ENCODE results near the gene SAMD4A. TPM values are rescaled to one million over a fixed set of nuclear protein-coding genes. Genes with fewer than 3 reads are reported as not detected.

SAMD4A gene
- total RNA-seq, 2 donors from 2014 or later: 11.2 to 26.2 TPM

DNA sequence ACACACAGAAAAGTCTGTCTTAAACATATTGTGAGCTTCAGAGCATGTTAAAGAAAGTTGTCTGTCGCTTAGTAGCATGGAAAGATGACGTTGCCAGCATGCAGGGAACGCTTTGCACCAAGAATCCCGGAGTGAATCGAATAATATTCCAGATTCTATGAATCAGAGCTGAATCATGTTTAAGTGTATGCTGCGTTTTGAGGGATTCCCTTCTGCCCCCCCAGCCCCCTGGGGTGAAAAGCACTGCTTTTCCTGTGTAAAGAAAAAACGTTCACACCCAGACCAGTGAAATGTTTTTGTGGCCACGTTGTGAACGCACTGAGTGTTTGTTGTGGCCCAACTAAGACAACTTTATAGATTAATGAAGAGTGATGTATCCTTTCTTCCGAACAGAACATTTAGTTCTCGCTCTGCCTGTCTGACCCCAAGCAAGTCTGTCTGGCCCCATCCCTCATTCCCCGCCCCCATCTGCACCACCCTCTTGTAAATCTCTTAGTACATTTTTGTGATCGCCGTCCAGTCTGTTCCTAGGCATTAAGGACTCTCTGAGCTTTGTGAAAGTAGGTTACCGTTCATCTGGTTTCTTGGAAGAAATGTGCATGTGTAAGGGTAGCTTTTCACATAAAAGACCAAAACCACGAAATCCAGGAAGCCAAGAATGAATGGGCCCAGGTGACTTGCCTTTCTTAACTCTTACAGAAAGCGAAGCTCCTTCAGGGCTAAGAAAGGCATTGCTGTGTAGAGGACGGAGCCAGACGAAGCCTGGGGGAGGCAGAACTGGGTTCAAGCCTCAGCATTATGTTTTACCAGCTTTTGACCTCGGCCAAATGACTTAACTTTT lies 103.0 kb downstream of the SAMD4A start:
- peak in 1 of 2 donors; percentile 58 for DNase-seq
- intact Hi-C loops (cut with DNase I, micrococcal nuclease): no loop called here
- no peak for ATAC-seq

DNA sequence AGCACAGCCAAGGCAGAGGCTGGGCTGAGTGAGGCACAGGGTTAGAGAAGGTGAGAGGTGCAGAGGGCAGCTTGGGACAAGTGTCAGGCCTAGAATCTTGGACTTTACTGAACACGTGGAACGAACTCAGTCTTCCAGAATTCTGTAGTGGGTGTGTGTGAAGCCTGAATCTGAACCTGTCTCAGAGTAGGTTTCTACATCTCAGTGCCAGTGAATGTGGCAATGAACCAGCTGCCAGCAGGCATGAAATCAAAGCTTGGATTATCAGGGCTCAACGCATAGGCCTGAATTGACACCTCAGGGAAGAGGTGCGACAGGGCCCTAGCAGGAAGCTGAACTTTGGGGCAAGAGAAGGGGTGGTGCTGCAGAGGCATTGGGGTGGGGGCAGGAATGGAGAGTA lies 104.6 kb downstream of the SAMD4A start:
- intact Hi-C loops (cut with DNase I, micrococcal nuclease): no loop called here
- DNase-seq (no peak), ATAC-seq (no peak)

DNA sequence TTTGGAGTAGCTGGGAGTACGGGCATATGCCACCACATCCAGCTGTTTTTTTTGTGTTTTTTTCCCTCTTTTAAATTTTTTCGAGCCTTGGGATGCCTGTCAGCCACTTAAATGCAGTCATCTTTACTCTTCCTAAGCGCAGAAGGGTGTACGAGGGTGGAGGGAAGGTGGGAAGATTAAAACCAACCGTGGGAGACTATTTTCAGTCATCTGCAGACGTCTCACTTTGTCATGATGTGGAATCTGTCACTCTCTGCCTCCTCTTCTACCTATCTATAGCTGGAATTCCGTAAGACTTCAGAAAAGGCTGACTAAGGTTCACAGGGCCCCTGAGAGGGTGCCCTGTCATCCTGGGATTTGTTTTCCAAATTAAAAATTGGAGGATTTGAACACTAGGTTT lies 105.3 kb downstream of the SAMD4A start:
- intact Hi-C loops (cut with DNase I, micrococcal nuclease): no loop called here
- ATAC-seq (no peak), DNase-seq (no peak)

DNA sequence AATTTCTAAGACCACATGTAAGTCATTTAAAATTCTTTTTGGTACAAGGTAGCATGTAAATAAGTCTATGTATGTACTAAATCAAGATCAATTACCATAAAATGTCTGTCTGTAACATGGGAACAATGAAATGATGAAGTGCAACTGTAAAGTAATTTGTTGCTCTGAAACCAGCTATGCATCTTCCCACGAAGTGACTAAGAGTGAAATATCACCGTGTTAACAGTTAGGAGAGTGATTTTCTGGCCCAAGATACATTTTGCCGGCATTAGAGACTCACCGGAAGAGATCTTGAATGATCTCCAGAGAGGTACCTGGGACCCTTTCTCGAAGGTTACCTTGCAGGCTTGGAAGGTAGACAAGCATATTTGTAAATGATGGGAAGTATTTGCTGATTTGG lies 105.8 kb downstream of the SAMD4A start:
- intact Hi-C loops (cut with DNase I, micrococcal nuclease): no loop called here
- DNase-seq (no peak), ATAC-seq (no peak)

DNA sequence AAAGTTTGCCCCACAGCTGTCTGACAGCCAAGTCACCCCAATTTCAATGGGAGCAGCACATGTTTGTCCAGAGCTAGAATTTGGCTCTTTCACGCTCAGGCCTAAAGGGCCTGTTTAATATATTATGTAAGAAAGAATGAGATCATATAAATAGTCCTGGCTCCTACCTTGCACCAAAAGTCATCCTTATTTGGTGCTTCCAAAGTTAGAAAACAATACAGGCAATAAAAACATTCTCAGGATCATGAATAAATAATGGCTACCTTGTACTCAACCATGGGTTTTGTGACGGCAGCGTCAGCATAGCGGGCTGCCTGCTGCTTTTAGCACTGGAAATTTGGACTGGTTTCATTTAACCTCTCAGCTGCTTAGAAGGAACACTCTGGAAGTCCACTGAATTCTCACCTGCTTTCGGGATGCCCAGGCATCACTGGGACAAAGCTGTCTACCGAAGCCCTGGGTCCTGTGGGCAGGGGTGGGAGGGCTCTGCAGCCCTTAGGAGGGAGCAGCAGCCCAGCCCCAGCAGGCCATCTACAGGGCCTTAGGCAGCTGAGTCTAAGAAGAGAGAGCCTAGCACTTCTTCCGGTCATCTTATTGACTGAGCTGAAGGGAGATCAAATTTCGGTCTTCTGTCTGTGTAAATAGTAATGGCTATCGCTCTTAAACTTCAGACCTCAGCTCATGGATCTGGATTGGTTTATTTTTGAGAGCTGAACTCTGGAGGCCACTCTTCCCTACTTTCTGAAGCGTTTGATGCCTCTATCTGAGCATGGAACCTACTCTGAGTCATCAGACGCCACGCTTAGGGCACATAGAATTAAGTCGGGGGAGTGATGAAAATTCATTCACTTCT lies 106.5 kb downstream of the SAMD4A start:
- intact Hi-C loops (cut with DNase I, micrococcal nuclease): no loop called here
- DNase-seq: peak in 1 of 2 donors; percentile 35

DNA sequence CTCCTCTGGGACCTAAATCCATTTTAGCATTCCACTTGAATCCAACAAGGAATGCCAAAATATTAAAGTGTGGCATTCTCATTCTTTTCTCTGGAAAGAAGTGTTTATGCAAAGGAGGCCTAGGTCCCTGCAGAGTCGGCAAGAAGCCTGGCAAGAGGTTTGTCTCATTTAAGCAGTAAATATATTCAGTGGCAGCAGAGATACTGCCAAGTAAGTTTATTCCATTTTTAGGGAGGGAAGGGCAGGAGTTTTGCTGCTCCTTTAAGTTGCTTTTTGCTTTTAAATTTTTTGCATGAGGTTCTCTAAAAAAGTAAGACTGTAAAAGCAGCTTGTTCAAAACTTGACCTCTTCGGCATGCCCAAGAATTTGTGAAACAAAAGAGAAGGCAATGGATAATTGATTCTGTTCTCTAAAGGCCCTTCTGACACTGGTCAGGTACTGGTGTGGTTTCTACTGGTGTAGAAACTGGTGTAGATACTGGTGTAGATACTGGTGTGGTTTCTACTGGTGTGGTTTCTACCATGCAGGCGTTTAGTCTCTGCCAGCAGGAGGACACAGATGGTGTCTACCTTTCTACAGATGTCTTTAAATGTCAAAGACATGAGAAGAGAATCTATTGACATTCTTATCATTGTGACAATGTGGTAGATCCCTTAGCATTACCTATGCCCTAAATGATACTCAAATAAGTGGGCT lies 107.3 kb downstream of the SAMD4A start:
- intact Hi-C loops (cut with DNase I, micrococcal nuclease): no loop called here
- ATAC-seq (no peak), DNase-seq (no peak)

More for the DNA sequence above, 106.5 kb downstream of the SAMD4A start:
- no peak for ATAC-seq

DNA sequence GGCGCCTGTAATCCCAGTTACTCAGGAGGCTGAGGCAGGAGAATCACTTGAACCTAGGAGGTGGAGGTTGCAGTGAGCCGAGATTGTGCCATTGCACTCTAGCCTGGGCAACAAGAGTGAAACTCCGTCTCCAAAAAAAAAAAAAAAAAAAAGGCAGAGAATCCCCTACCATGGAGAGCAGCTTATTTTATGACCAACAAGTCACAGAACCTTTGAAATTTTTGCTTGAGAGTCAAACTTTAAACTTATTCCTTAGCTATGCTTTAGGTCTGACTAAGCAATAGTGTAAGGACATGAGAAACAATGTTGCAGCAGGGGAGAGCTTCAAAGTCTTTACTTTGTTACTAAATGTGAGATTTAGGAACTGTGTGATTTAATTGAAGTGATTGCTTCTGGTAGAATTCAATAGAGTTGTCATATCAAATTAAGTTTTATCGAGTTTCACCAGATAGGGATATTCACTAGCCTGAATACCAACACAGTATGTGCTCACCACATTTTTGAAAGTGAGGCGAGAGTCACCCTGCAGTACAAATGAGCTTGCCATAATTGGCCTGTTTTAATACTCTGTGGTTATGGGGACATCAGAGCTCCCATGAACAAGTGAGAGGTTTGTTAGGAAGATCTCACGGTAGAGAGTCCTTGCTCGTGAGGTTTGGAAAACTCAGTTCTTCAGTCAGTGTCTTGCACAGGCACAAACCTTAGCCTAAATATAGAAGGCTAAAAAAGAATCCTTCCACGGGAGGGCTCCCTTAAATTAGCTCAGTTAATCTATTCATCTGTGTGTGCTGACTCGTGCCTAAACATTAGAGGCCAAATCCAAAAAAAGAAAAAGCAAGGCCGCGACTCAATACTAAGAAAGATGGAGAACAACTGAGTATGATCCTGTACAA lies 108.6 kb downstream of the SAMD4A start:
- ATAC-seq: no peak
- no peak for DNase-seq
- intact Hi-C loops (cut with DNase I, micrococcal nuclease): no loop called here

DNA sequence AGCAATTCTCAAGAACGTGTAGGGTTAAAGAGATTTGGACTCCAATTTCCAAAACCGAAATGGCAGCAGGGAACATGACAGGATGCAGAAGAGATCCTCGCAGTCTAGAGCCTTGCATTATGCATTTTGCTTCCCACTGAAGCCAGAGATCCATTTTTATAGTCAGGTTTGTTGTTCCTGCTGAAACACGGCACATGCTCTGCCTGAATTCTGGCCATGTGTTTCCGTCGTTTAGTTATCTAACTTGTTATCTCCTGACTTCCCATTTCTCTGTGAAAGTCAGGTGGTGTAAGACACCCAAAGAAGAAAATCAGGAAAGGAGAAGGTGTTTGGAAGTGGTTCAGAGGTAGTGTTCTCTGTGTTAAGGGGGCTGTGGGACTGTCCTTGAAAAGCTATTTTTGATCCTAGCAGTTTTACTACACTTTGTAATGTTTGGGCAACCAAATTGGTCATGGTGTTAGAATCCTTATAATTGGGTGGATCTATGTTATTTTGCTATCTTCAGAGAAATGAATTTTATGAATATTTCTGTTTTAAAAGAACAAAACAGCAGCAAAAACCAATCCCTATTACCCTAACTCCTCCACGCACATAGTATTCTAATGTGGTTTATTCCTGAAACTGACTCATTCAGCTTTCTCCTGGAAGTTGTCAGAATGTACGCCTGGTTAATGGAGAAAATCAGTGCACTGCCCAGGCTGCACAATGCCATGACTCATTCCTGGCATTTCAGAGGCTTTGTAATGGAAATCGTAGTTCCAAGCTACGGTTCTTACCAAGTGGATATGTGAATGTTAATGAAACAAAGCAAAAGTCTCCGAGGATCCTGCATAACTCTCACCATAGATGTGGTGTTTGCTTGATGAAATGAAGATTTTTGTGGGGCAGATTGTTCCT lies 110.1 kb downstream of the SAMD4A start:
- DNase-seq: no peak
- no peak for ATAC-seq
- intact Hi-C loops (cut with DNase I, micrococcal nuclease): no loop called here

DNA sequence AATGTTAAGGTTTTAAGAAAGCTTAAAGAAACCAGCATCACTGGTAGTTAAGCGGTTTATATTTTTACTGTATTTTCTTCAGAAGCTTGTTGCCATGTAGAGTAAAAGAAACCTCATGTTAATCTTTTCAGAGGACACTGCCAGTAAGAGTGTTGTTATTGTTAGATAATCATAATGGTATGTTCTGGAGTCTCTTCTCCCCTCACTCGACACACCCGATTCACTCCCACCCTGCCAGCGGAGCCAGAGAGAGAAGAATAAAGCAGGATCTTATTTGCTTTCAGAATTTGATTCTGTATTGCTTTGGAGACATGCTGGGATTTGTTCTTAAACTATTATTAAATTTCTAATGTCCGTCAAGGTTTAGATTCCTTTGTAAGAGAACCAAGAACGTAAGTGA lies 113.7 kb downstream of the SAMD4A start:
- ATAC-seq (no peak), DNase-seq (no peak)
- intact Hi-C loops (cut with DNase I, micrococcal nuclease): no loop called here

DNA sequence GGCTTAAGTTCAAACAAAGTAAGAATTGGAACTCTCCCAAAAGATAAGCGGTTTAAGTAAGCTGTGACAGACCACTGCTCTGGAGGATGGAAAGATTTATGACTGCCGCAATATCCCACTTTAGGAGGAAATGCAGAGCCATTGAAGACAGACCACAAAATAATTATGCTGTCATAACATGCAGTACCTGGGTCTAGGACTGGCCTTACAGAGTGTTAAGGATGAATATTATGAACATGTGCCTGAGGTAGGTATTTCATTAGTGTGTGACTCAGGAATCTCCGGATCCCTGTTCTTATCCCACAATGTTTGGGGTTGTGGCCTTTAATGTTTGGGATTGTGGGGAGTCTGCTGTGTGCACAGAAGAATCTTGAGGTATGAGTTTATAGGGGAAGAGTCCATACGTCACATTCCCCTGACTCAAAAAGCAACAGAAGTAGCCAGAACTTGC lies 114.9 kb downstream of the SAMD4A start:
- ATAC-seq (no peak), DNase-seq (no peak)
- intact Hi-C loops (cut with DNase I, micrococcal nuclease): no loop called here

DNA sequence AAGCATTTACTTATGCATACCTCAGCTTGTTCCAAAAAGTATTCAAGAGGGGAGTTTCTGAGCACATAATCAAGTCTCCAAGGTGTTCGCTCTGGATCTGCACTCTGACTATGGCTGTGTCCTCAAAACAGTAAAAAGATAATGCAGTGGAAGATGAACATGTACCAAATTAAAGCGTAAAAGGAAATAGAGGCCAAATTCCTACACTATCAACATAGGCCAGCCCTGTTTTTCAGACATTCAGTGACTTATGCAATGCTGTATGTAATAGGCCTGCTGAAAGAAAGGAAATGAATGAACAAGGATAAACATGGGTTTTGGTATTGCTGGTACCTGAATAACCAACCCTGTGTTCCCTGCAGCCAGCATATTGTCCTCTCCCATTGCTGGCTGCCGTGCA lies 115.7 kb downstream of the SAMD4A start:
- DNase-seq (no peak), ATAC-seq (no peak)
- intact Hi-C loops (cut with DNase I, micrococcal nuclease): no loop called here

DNA sequence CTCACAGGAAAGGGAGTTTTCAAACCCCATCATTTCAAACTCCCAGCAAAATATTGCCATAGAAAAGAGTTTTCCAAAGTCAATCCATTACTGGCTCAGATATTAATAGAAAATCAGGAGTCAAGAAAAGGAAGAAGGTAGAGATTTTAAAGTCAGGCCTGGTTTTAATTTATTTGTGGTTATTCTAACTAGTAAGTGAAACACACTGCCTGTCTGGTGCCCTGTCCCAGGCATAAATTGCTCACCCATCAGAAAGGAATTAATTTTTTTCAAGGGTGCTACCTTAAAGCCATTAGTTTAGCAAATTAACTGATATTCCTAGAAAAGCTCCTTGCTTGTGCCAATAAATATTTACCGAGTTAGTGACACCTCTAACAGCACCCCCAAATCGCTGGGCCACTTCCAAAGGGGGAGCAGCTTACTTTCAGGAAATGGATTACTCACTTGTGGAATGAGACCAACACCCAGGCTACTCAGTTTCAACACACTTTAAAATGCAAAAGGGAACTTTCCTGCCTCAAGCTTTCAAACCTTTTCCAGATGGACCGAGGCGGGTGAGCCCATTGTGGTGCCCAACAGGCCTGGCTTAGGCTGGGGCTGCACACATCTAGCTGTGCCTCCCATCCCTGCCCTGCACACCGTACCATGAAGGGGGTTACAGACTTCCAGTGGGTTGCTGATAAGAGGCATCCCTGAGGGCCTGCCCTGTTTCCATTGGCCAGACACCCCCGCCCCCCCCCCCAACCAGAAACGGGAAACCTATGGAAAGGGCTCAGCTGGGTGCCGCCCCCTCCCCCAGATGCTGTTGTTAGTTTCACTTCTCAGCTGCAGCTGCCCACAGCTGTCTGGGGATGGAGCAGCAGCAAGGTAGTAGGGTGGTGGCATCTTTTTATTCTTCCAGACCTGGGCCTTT lies 117.2 kb downstream of the SAMD4A start:
- intact Hi-C loops (cut with DNase I, micrococcal nuclease): no loop called here
- peak in 1 of 2 donors; percentile 50 for DNase-seq
- ATAC-seq: no peak

DNA sequence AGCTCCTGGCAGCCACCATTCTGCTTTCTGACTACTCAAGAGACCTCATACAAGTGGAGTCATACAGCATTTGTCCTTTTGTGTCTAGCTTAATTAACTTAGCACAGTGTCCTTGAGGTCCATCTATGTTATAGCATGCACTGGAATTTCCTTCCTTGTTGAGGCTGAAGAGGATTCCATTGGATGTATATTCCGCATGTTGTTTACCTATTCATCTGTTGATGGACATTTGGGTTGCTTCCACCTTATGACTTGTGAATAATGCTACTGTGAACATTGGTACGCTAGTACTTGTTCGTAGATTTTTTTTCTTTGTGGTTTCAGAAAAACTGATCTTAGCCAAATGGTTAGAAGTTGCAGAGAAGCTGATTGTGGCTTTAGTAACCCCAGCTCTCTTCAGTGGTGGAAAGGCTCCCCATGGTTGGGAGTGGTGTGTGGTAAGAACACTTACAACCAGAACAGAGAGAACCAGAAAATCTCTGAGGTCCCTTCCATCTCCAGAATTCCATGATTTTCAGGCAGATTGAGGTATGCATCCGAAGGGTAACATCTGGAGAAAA lies 118.4 kb downstream of the SAMD4A start:
- no peak for DNase-seq
- intact Hi-C loops (cut with DNase I, micrococcal nuclease): no loop called here
- ATAC-seq: no peak

DNA sequence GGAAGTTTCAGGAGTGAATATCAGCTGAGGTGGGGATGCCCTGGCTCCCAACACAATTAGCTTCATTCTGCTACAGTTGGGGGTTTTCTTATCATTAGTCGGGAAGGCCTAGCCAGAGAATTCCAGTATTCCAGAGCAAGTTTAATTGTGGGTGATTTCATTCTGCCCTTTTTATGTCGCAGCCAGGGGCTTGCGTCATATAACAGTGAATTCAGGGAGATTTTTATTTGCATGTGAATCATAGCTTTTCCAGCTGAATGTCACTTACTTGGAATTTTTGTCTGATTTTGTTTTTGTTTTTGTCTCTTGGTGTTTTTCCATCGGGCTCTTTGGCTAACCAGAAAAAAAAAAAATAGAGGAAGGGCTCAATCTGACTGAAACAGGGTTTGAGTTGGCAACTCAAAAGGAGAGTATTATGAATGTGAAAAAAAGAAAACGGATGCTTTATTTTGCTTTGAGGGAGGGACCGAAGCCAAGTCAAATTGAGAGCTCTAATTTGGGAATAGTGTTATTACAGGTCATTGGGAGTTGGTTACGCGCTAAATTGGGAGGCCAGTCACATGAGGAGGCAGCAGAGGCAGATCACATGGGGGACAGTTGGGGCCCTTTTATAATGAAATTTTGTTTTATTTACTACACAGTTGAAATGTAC lies 119.4 kb downstream of the SAMD4A start:
- intact Hi-C loops (cut with DNase I, micrococcal nuclease): no loop called here
- DNase-seq (no peak), ATAC-seq (no peak)

DNA sequence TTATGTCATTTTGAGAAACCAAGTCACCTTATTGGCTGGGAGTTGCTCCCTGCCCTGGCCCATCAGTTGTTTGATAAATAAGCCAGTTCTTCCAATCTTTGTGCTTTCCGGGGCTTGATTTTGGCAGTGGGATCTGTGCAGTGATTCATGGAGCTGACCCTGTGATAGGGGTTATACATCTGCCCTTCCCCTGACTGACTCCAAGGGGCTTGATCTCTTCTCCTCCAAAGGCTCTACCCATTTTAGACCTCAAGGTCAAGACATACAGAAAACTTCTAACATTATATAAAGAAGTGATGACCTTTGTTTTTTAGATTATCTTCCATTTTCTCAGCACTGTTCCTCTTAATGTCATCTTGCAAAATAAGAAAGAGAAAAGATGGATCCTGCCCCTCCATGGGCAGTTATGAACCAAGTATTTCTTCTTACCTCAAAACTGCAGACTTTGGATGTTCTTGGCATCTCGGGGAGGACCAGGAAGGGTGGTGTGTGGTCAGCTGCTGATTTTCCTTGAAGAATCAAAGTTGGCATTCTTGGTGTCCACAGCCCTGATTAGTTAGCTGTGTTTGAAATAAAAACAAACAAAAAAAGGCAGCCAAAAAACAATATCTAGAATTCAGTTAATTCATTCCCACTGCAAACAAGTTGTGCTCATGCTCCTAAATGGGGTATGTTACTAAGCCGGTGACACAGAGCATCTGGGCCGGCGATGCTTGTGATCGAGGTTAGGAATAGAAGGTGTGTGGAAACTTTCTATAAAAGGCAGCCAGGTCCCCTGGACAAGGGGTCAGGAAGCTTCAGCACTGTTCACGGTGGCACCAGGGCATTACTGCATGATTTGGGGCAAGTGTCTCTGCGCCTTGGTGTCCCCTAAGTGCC lies 120.2 kb downstream of the SAMD4A start:
- intact Hi-C loops (cut with DNase I, micrococcal nuclease): no loop called here
- ATAC-seq: no peak
- no peak for DNase-seq

All from left colon (tissue), 2 donors.